Activated naive CD4-positive, alpha-beta T cell treated with anti-CD3 and anti-CD28 coated beads, Interleukin-2, amount 50 U/mL, for 24 hours (primary cell): ENCODE data around the gene CALML3.

Experiments
- H3K27ac Mint-ChIP-seq: one replicate; pipeline ENCODE4 v1.8.0; 2021; ENCODE audit warnings: mild to moderate bottlenecking, mixed read lengths
- H3K27me3 Mint-ChIP-seq: one replicate; pipeline ENCODE4 v1.8.0; 2021; ENCODE audit warnings: mixed read lengths
- H3K36me3 Mint-ChIP-seq: one replicate; pipeline ENCODE4 v1.8.0; 2021; ENCODE audit warnings: mixed read lengths
- H3K4me1 Mint-ChIP-seq: one replicate; pipeline ENCODE4 v1.8.0; 2021; ENCODE audit warnings: mixed read lengths
- H3K4me3 Mint-ChIP-seq: one replicate; pipeline ENCODE4 v1.8.0; 2021; ENCODE audit warnings: mild to moderate bottlenecking, mixed read lengths
- H3K9me3 Mint-ChIP-seq: one replicate; pipeline ENCODE4 v1.8.0; 2021; ENCODE audit warnings: mixed read lengths

The CALML3 gene

GRCh38 chr10:5510281-5511072 lies 14.3 kb upstream of the CALML3 start:
- no peak overlapping the region for H3K27ac Mint-ChIP-seq
- no peak overlapping the region for H3K4me3 Mint-ChIP-seq
- no peaks in the 10 kb centered on the region for H3K27me3 Mint-ChIP-seq
- H3K9me3 Mint-ChIP-seq: no peaks in the 10 kb centered on the region
- H3K36me3 Mint-ChIP-seq: no peaks in the 10 kb centered on the region
- peaks cover 10% of the 10 kb centered on the region for H3K4me1 Mint-ChIP-seq

- no peak overlapping the region for H3K27ac Mint-ChIP-seq
- no peaks in the 10 kb centered on the region for H3K36me3 Mint-ChIP-seq
- H3K4me1 Mint-ChIP-seq: peaks cover 10% of the 10 kb centered on the region
- H3K9me3 Mint-ChIP-seq: no peaks in the 10 kb centered on the region
- H3K27me3 Mint-ChIP-seq: no peaks in the 10 kb centered on the region
- H3K4me3 Mint-ChIP-seq: no peak overlapping the region
Measured at GRCh38 chr10:5511231-5511884, 13.4 kb upstream of the CALML3 start.

- Mint-ChIP-seq H3K9me3 (no peaks in the 10 kb centered on the region), H3K4me3 (no peak overlapping the region), H3K4me1 (peaks cover 10% of the 10 kb centered on the region), H3K27ac (no peak overlapping the region), H3K27me3 (no peaks in the 10 kb centered on the region), H3K36me3 (no peaks in the 10 kb centered on the region)
Measured at GRCh38 chr10:5511885-5512280, 12.9 kb upstream of the CALML3 start.

- Mint-ChIP-seq H3K4me3 (no peak overlapping the region), H3K36me3 (no peaks in the 10 kb centered on the region), H3K4me1 (peaks cover 10% of the 10 kb centered on the region), H3K9me3 (no peaks in the 10 kb centered on the region), H3K27ac (no peak overlapping the region), H3K27me3 (no peaks in the 10 kb centered on the region)
Measured at GRCh38 chr10:5512331-5512730, 12.4 kb upstream of the CALML3 start.

GRCh38 chr10:5512881-5513612 lies 11.7 kb upstream of the CALML3 start:
- H3K9me3 Mint-ChIP-seq: no peaks in the 10 kb centered on the region
- H3K4me3 Mint-ChIP-seq: no peak overlapping the region
- no peak overlapping the region for H3K27ac Mint-ChIP-seq
- peaks cover 10% of the 10 kb centered on the region for H3K4me1 Mint-ChIP-seq
- H3K27me3 Mint-ChIP-seq: no peaks in the 10 kb centered on the region
- no peaks in the 10 kb centered on the region for H3K36me3 Mint-ChIP-seq

- H3K9me3 Mint-ChIP-seq: no peaks in the 10 kb centered on the region
- no peak overlapping the region for H3K27ac Mint-ChIP-seq
- peaks cover 10% of the 10 kb centered on the region for H3K4me1 Mint-ChIP-seq
- H3K27me3 Mint-ChIP-seq: no peaks in the 10 kb centered on the region
- H3K36me3 Mint-ChIP-seq: no peaks in the 10 kb centered on the region
- no peak overlapping the region for H3K4me3 Mint-ChIP-seq
Measured at GRCh38 chr10:5514226-5514850, 10.4 kb upstream of the CALML3 start.

- Mint-ChIP-seq H3K4me3 (no peak overlapping the region), H3K27ac (no peak overlapping the region), H3K4me1 (peaks cover 10% of the 10 kb centered on the region), H3K27me3 (no peaks in the 10 kb centered on the region), H3K9me3 (no peaks in the 10 kb centered on the region), H3K36me3 (no peaks in the 10 kb centered on the region)
Measured at GRCh38 chr10:5515948-5516761, 8.6 kb upstream of the CALML3 start.

GRCh38 chr10:5517546-5517945 lies 7.2 kb upstream of the CALML3 start:
- H3K27ac Mint-ChIP-seq: no peak overlapping the region
- no peaks in the 10 kb centered on the region for H3K27me3 Mint-ChIP-seq
- H3K9me3 Mint-ChIP-seq: no peaks in the 10 kb centered on the region
- no peaks in the 10 kb centered on the region for H3K36me3 Mint-ChIP-seq
- H3K4me3 Mint-ChIP-seq: no peak overlapping the region
- peaks cover 10% of the 10 kb centered on the region for H3K4me1 Mint-ChIP-seq

GRCh38 chr10:5518143-5518542 lies 6.6 kb upstream of the CALML3 start:
- no peaks in the 10 kb centered on the region for H3K9me3 Mint-ChIP-seq
- no peak overlapping the region for H3K4me3 Mint-ChIP-seq
- H3K4me1 Mint-ChIP-seq: peaks cover 5% of the 10 kb centered on the region
- no peaks in the 10 kb centered on the region for H3K36me3 Mint-ChIP-seq
- no peaks in the 10 kb centered on the region for H3K27me3 Mint-ChIP-seq
- no peak overlapping the region for H3K27ac Mint-ChIP-seq

GRCh38 chr10:5519054-5519453 lies 5.7 kb upstream of the CALML3 start:
- Mint-ChIP-seq H3K4me1 (no peaks in the 10 kb centered on the region), H3K9me3 (no peaks in the 10 kb centered on the region), H3K4me3 (no peak overlapping the region), H3K36me3 (no peaks in the 10 kb centered on the region), H3K27ac (no peak overlapping the region), H3K27me3 (no peaks in the 10 kb centered on the region)

GRCh38 chr10:5522913-5523560 lies 1.7 kb upstream of the CALML3 start:
- H3K4me1 Mint-ChIP-seq: no peaks in the 10 kb centered on the region
- H3K9me3 Mint-ChIP-seq: no peaks in the 10 kb centered on the region
- H3K36me3 Mint-ChIP-seq: no peaks in the 10 kb centered on the region
- no peak overlapping the region for H3K4me3 Mint-ChIP-seq
- H3K27me3 Mint-ChIP-seq: no peaks in the 10 kb centered on the region
- H3K27ac Mint-ChIP-seq: no peak overlapping the region

- H3K4me3 Mint-ChIP-seq: no peak overlapping the region
- H3K36me3 Mint-ChIP-seq: no peaks in the 10 kb centered on the region
- peak overlapping the region; percentile 4 for H3K27ac Mint-ChIP-seq
- no peaks in the 10 kb centered on the region for H3K27me3 Mint-ChIP-seq
- no peaks in the 10 kb centered on the region for H3K9me3 Mint-ChIP-seq
- H3K4me1 Mint-ChIP-seq: no peaks in the 10 kb centered on the region
Measured at GRCh38 chr10:5523796-5524574, 776 bp upstream of the CALML3 start.

- Mint-ChIP-seq H3K4me1 (no peaks in the 10 kb centered on the region), H3K27me3 (no peaks in the 10 kb centered on the region), H3K36me3 (no peaks in the 10 kb centered on the region), H3K27ac (no peak overlapping the region), H3K9me3 (no peaks in the 10 kb centered on the region), H3K4me3 (no peak overlapping the region)
Measured at GRCh38 chr10:5525561-5526341, 990 bp downstream of the CALML3 start.
